ENCODE data around the gene ZHX3. TPM values are rescaled to one million over a fixed set of nuclear protein-coding genes. Genes with fewer than 3 reads are reported as not detected.

The ZHX3 gene
- total RNA-seq, 3 donors from 2014 or later, result 6.9 to 11.9 (median 9.9) TPM

DNA sequence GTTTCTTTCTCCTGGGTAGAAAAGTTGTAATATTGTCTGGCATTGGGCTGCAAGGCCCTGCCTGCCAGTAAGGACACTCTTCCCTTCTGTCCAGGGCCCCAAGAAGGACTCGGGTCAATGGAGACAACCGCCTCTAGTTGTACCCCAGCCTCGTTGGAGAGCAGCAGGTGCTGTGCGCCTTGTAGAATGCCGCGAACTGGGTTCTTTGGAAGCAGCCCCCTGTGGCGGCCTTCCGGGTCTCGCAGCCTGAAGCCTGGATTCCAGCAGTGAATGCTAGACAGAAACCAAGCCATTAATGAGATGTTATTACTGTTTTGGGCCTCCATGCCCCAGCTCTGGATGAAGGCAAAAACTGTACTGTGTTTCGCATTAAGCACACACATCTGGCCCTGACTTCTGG is 143.2 kb downstream of the ZHX3 start:
- no peaks in the 10 kb centered on the region for H3K9me3 Mint-ChIP-seq
- ATAC-seq, result no peak
- no peak overlapping the region for H3K4me3 Mint-ChIP-seq
- no peak for DNase-seq
- H3K4me1 Mint-ChIP-seq (ENCODE audit: low read depth), result peaks cover 12% of the 10 kb centered on the region
- peaks cover 30% of the 10 kb centered on the region for H3K36me3 Mint-ChIP-seq (ENCODE audit: insufficient read depth)
- no peaks in the 10 kb centered on the region for H3K27me3 Mint-ChIP-seq (ENCODE audit: low read depth)

GRCh38 chr20:41173791-41174341 is 143.7 kb downstream of the ZHX3 start:
- DNase-seq (peak; percentile 1), ATAC-seq (no peak)
- Mint-ChIP-seq H3K36me3 (ENCODE audit: insufficient read depth) (peaks cover 33% of the 10 kb centered on the region), H3K27me3 (ENCODE audit: low read depth) (no peaks in the 10 kb centered on the region), H3K9me3 (no peaks in the 10 kb centered on the region), H3K4me3 (no peak overlapping the region), H3K4me1 (ENCODE audit: low read depth) (peaks cover 12% of the 10 kb centered on the region)

GRCh38 chr20:41173161-41173721 is 144.3 kb downstream of the ZHX3 start:
- Mint-ChIP-seq H3K4me3 (no peak overlapping the region), H3K27me3 (ENCODE audit: low read depth) (no peaks in the 10 kb centered on the region), H3K4me1 (ENCODE audit: low read depth) (peaks cover 12% of the 10 kb centered on the region), H3K36me3 (ENCODE audit: insufficient read depth) (peaks cover 33% of the 10 kb centered on the region), H3K9me3 (no peaks in the 10 kb centered on the region)
- ATAC-seq, result peak; percentile 85 to 91
- peak; percentile 68 for DNase-seq

GRCh38 chr20:41172296-41173140 is 145.0 kb downstream of the ZHX3 start:
- DNase-seq (peak; percentile 4), ATAC-seq (peak in 1 of 2 donors; percentile 21)
- Mint-ChIP-seq H3K9me3 (no peaks in the 10 kb centered on the region), H3K27me3 (ENCODE audit: low read depth) (no peaks in the 10 kb centered on the region), H3K4me1 (ENCODE audit: low read depth) (peaks cover 15% of the 10 kb centered on the region), H3K36me3 (ENCODE audit: insufficient read depth) (peaks cover 33% of the 10 kb centered on the region), H3K4me3 (no peak overlapping the region)

DNA sequence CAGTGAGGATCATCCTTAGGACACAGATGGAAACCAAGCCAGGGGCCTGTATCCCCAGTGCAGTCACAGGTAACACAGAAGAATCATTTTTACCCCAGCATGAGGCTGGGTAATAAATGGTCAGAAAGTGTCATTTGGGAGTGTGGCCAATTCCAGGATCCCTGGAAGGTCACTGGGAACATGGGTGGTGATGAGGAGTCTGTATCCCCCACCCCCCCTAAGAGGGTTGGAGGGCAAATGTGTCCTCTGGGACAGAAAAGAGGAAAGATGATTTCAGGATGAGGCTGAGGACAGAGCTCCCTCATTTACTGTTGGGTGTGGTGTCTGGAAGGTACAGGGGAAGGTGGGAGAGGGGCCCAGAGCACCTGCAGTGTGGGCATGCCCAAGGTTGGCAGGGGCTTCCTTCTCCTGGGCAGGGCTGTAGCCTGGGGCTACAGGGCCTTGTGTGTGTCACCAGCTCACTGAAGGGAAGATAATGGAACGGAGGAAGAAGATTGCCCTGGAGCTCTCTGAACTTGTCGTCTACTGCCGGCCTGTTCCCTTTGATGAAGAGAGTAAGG is 145.7 kb downstream of the ZHX3 start:
- Mint-ChIP-seq H3K36me3 (ENCODE audit: insufficient read depth) (peaks cover 40% of the 10 kb centered on the region), H3K27me3 (ENCODE audit: low read depth) (no peaks in the 10 kb centered on the region), H3K9me3 (no peaks in the 10 kb centered on the region), H3K4me1 (ENCODE audit: low read depth) (peaks cover 22% of the 10 kb centered on the region), H3K4me3 (no peak overlapping the region)
- ATAC-seq (no peak), DNase-seq (peak; percentile 2)

DNA sequence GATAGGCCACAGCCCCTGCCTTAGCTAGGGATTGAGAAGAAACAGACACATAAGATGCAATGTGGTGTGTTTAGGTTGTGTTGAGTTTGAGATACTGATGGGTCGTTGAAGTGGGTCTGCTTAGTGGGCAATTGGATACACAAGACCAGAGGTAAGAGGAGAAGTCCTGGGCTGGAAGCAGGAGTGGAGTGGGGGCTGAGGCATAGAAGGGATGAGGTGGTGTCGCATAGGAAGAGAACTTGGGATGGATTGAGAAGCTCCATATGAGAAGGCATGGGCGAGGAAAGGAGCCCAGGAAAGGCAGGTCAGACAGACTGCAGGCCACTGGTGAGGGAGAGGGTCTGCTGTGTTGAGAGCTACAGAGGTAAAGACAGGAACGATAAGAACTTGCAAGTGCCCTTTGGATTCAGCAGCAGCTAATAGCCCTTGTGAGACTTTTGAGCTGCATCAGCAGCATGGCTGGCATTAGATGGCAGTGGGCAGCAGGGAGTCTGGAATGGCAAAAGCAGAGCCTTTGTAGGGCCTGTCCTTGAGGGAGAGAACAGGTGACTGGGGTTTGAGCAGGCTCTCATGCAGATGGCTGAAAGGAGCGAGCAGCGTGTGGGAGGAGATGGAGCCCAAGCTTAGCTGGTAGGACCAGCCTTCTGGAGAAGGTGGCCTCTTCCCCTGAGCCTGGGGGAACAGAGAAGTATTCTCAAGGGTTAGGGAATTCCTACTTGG is 147.0 kb downstream of the ZHX3 start:
- H3K4me3 Mint-ChIP-seq, result no peak overlapping the region
- peaks cover 51% of the 10 kb centered on the region for H3K36me3 Mint-ChIP-seq (ENCODE audit: insufficient read depth)
- ATAC-seq (no peak), DNase-seq (peak; percentile 0)
- H3K4me1 Mint-ChIP-seq (ENCODE audit: low read depth), result peaks cover 25% of the 10 kb centered on the region
- H3K9me3 Mint-ChIP-seq, result no peaks in the 10 kb centered on the region
- no peaks in the 10 kb centered on the region for H3K27me3 Mint-ChIP-seq (ENCODE audit: low read depth)

DNA sequence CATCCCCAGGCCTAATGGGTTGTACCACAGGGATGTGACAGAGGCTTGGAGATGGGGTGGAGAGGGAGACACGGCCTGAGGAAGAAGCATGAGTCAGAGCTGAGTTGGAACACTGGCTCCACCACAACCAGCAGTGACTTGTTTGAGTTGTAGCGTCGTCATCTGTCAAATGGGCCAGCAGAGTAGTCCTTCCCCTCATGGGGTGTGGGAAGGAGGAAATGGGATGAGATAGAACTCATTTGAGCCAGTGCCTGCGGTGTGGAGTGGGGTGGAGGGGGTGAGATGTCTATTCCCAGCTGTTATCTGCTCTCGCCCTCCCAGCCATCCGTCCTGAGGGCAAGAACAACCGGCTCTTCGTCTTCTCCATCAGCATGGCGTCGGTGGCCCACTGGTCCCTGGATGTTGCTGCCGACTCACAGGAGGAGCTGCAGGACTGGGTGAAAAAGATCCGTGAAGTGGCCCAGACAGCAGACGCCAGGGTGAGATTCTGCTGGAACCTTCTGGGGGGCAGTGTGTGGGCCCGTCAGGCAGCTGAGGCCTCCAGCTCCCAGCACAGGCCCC is 147.7 kb downstream of the ZHX3 start:
- Mint-ChIP-seq H3K36me3 (ENCODE audit: insufficient read depth) (peaks cover 55% of the 10 kb centered on the region), H3K4me3 (no peak overlapping the region), H3K9me3 (no peaks in the 10 kb centered on the region), H3K4me1 (ENCODE audit: low read depth) (peaks cover 25% of the 10 kb centered on the region), H3K27me3 (ENCODE audit: low read depth) (no peaks in the 10 kb centered on the region)
- no peak for DNase-seq
- ATAC-seq, result no peak

- Mint-ChIP-seq H3K9me3 (no peaks in the 10 kb centered on the region), H3K36me3 (ENCODE audit: insufficient read depth) (peaks cover 54% of the 10 kb centered on the region)
Observed at GRCh38 chr20:41169162-41169690, 148.3 kb downstream of the ZHX3 start.

GRCh38 chr20:41168281-41169161 is 149.0 kb downstream of the ZHX3 start:
- Mint-ChIP-seq H3K36me3 (ENCODE audit: insufficient read depth) (peaks cover 60% of the 10 kb centered on the region), H3K9me3 (no peaks in the 10 kb centered on the region), H3K27me3 (ENCODE audit: low read depth) (no peaks in the 10 kb centered on the region), H3K4me3 (no peak overlapping the region), H3K4me1 (ENCODE audit: low read depth) (peaks cover 33% of the 10 kb centered on the region)
- no peak for ATAC-seq
- DNase-seq, result no peak

More at GRCh38 chr20:41169162-41169690, 148.3 kb downstream of the ZHX3 start:
- ATAC-seq (no peak), DNase-seq (no peak)
- Mint-ChIP-seq H3K4me3 (no peak overlapping the region), H3K4me1 (ENCODE audit: low read depth) (peaks cover 26% of the 10 kb centered on the region), H3K27me3 (ENCODE audit: low read depth) (no peaks in the 10 kb centered on the region)

DNA sequence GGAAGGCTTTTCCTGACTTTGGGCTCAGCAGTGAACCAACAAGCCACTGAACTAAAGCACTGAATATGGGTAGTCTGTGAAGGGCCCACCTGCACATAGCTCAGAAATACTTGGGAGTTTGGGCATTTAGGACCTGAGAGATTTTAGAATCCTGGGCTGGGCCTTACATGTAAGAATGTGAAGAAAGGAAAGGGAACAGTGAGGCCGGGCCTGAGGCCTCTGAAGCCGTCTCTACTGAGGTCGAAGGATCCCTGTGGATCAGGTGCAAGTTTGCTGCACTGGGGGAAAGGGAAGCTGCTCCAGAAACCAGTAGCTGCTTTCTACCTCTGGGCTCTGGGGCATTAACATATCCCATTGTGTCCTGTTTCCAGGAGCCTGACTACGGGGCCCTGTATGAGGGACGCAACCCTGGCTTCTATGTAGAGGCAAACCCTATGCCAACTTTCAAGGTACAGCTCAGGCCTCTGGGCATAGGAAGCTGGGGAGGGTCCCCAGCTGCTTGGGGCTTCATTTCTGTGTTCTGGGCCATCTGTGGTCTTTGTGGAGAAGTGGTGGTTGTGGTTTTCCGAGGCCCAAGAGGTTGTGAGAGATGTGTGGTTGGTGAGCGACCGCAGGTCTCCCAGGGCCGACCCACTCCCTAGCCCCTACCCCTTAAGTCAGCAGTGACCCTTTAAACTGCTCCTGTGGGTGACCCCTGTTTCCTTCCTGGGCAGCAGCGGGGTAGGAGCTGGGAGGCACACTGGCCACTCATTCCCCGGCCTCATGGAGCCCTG is 149.9 kb downstream of the ZHX3 start:
- H3K4me1 Mint-ChIP-seq (ENCODE audit: low read depth), result peaks cover 31% of the 10 kb centered on the region
- H3K9me3 Mint-ChIP-seq, result no peaks in the 10 kb centered on the region
- no peak overlapping the region for H3K4me3 Mint-ChIP-seq
- no peak for ATAC-seq
- H3K27me3 Mint-ChIP-seq (ENCODE audit: low read depth), result no peaks in the 10 kb centered on the region
- peaks cover 61% of the 10 kb centered on the region for H3K36me3 Mint-ChIP-seq (ENCODE audit: insufficient read depth)
- DNase-seq, result no peak

DNA sequence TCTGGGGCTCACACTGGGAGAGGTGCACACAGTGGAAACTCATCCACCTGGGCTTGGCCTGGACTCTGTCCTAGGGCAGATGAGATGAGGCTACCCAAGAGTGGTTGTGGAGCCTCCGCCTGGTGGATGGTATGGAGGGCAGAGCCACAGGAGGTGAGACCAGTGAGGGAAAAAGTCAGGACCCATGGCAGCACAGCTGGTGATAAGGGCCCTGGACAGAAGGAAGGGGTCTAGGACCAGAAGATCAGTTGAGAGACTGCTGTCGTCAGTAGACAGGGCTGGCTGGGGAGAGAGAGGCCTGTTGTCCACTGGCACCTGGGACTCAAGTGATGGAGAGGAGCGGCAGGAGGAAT is 150.4 kb downstream of the ZHX3 start:
- H3K4me3 Mint-ChIP-seq, result no peak overlapping the region
- no peaks in the 10 kb centered on the region for H3K27me3 Mint-ChIP-seq (ENCODE audit: low read depth)
- ATAC-seq (no peak), DNase-seq (no peak)
- peaks cover 37% of the 10 kb centered on the region for H3K4me1 Mint-ChIP-seq (ENCODE audit: low read depth)
- peaks cover 61% of the 10 kb centered on the region for H3K36me3 Mint-ChIP-seq (ENCODE audit: insufficient read depth)
- no peaks in the 10 kb centered on the region for H3K9me3 Mint-ChIP-seq

DNA sequence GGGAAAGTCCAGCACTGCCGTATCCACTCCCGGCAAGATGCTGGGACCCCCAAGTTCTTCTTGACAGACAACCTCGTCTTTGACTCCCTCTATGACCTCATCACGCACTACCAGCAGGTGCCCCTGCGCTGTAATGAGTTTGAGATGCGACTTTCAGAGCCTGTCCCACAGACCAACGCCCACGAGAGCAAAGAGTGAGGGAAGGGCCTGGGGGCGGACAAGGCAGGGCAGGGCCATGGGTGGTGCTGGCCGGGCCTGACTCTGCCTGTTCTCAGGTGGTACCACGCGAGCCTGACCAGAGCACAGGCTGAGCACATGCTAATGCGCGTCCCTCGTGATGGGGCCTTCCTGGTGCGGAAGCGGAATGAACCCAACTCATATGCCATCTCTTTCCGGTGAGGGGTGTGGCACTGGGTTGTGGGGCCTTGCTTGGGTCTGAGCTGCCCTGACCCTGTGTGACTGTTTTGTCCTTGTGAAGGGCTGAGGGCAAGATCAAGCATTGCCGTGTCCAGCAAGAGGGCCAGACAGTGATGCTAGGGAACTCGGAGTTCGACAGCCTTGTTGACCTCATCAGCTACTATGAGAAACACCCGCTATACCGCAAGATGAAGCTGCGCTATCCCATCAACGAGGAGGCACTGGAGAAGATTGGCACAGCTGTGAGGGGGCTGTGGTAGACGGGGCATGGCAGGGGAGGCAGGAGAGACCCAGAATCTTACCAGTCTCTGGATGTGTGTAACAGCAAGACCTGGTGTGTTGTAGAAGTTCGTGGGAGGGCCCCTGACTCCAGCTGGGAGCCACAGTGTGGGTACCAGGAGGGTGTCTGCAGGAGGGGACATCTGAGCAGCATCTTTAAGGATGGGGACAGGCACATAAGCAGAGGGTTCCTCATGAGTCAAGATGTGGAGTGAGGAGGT is 151.1 kb downstream of the ZHX3 start:
- Mint-ChIP-seq H3K9me3 (no peaks in the 10 kb centered on the region), H3K4me3 (no peak overlapping the region), H3K27me3 (ENCODE audit: low read depth) (no peaks in the 10 kb centered on the region), H3K4me1 (ENCODE audit: low read depth) (peaks cover 40% of the 10 kb centered on the region), H3K36me3 (ENCODE audit: insufficient read depth) (peaks cover 56% of the 10 kb centered on the region)
- no peak for DNase-seq
- no peak for ATAC-seq
